K562 (cell line): ENCODE results near the gene PRAME. TPM values are rescaled to one million over a fixed set of nuclear protein-coding genes. Genes with fewer than 3 reads are reported as not detected.
A peak's percentile ranks its signal among the peaks of the same experiment; 100 is the strongest.

Experiments
- ATAC-seq: fragments of 200-7000 bp; cut with Tn5 transposase; 3 replicates; pipeline ENCODE4 v1.9.1; 2020; ENCODE audit warnings: moderate library complexity
- BruUV-seq: library from RNA; stranded (reverse); fragments of 400-500 nt; replicated peaks from 2 replicates; lab custom pipeline; 2021; lab: Mats Ljungman, UMichigan
- CTCF ChIA-PET: fragments of 300-600 bp; formaldehyde crosslinking; extraction: SDS; loops from one replicate; lab custom pipeline; 2021; ENCODE audit warnings: low intra/inter-chr PET ratio; lab: Yijun Ruan, JAX
- POLR2A ChIA-PET: fragments of 300-600, 350-650 bp; sonication (Branson Sonifier 250); formaldehyde crosslinking; extraction: SDS; loops from one replicate; lab custom pipeline; 2021; ENCODE audit warnings: antibody characterized with exemption, inconsistent platforms; lab: Yijun Ruan, JAX
- DNase-seq, 4 experiments: peaks; one replicate each; pipeline versions ENCODE4 v3.0.0 to v3.0.0-alpha.2; 2011 to 2018; ENCODE audit warnings: low spot score in 3 of 4, mixed read lengths in 3 of 4; ENCODE audit errors: extremely low read depth in 1 of 4
- FAIRE-seq: peaks from 2 replicates; lab custom pipeline; 2011; peaks lifted over from hg19 to GRCh38; lab: Jason Lieb, UNC
- H2AFZ ChIP-seq: 2 replicates; pipeline ENCODE4 v1.6.0; 2011; ENCODE audit warnings: low read depth, low read length, control low read depth, inconsistent platforms
- H3K27ac ChIP-seq: fragments of 200-600 bp; 3 replicates; pipeline ENCODE4 v1.8.0; 2011; ENCODE audit warnings: low read depth, mild to moderate bottlenecking, control low read depth, inconsistent platforms, low read length, moderate library complexity, mixed read lengths; ENCODE audit errors: extremely low read depth
- H3K27me3 ChIP-seq, 2 experiments: fragments of 300-600 bp in 1 of 2; 2 replicates in 1 of 2; 3 replicates in 1 of 2; pipeline versions ENCODE4 v1.6.0 to v1.8.0; 2011; ENCODE audit warnings: inconsistent platforms in 2 of 2, low read length in 2 of 2, mild to moderate bottlenecking in 1 of 2, mixed read lengths in 1 of 2, moderate library complexity in 1 of 2; ENCODE audit not compliant: control insufficient read depth in 2 of 2, insufficient read depth in 2 of 2
- H3K36me3 ChIP-seq: fragments of 300-600 bp; 3 replicates; pipeline ENCODE4 v1.8.0; 2011; ENCODE audit warnings: mild to moderate bottlenecking, low read length, inconsistent platforms; ENCODE audit not compliant: control insufficient read depth, insufficient read depth
- H3K4me1 ChIP-seq, 2 experiments: fragments of 200-600 bp in 1 of 2; replicated peaks in 1 of 2; 2 replicates in 1 of 2; 3 replicates in 1 of 2; pipeline versions ENCODE4 v1.5.1 to v1.8.0; 2011; ENCODE audit warnings: inconsistent platforms in 2 of 2, low read length in 2 of 2, mild to moderate bottlenecking in 1 of 2, mixed read lengths in 1 of 2, moderate library complexity in 1 of 2; ENCODE audit not compliant: control insufficient read depth in 2 of 2, insufficient read depth in 2 of 2
- H3K4me2 ChIP-seq: 2 replicates; pipeline ENCODE4 v1.6.1; 2011; ENCODE audit warnings: low read length, control low read depth, inconsistent platforms, mixed read lengths; ENCODE audit not compliant: insufficient read depth
- H3K4me3 ChIP-seq: fragments of 200-600 bp; sonication (generic), shearing (Covaris generic); 2 replicates; pipeline ENCODE4 v1.5.1; 2016; ENCODE audit warnings: control low read depth, inconsistent platforms
- H3K79me2 ChIP-seq: fragments of 200-600 bp; 3 replicates; pipeline ENCODE4 v1.8.0; 2011; ENCODE audit warnings: low read length, inconsistent platforms; ENCODE audit not compliant: control insufficient read depth, insufficient read depth
- H3K9ac ChIP-seq, 2 experiments: 2 replicates each; pipeline versions ENCODE4 v1.6.0 to v1.6.1; 2011; ENCODE audit warnings: low read depth in 2 of 2, low read length in 2 of 2, control low read depth in 1 of 2, inconsistent platforms in 1 of 2, mild to moderate bottlenecking in 1 of 2, mixed read lengths in 1 of 2; ENCODE audit not compliant: insufficient read depth in 1 of 2
- H3K9me1 ChIP-seq: one replicate; pipeline ENCODE4 v1.6.0; 2011; ENCODE audit warnings: inconsistent platforms, mild to moderate bottlenecking, low read length, moderate library complexity; ENCODE audit not compliant: control insufficient read depth, insufficient read depth
- H3K9me3 ChIP-seq: replicated peaks from 2 replicates; pipeline ENCODE4 v1.5.1; 2011; ENCODE audit warnings: low read depth, low read length, inconsistent platforms; ENCODE audit not compliant: control insufficient read depth, insufficient read depth
- H4K20me1 ChIP-seq: replicated peaks from 2 replicates; pipeline ENCODE4 v1.6.1; 2011; ENCODE audit warnings: low read length, inconsistent platforms, mixed read lengths; ENCODE audit not compliant: control insufficient read depth, insufficient read depth
- BRCA1 ChIP-seq, 2 experiments: fragments of 450-650 bp in 1 of 2; sonication (generic) in 1 of 2; formaldehyde crosslinking in 1 of 2; IDR thresholded peaks; 2 replicates each; pipeline versions ENCODE4 v1.5.0 to v1.6.1; 2017 to 2020; ENCODE audit warnings: mild to moderate bottlenecking in 1 of 2, missing genetic modification reagents in 1 of 2
- CEBPG ChIP-seq, 3 experiments: fragments of 200-800 bp in 1 of 3; sonication (Bioruptor generic) in 1 of 3; sonication (generic) in 1 of 3; formaldehyde crosslinking in 1 of 3; IDR thresholded peaks in 2 of 3; conservative IDR thresholded peaks in 1 of 3; 2 replicates each; pipeline versions ENCODE4 v1.6.1 to v1.8.0; 2016 to 2022; ENCODE audit warnings: missing compliant biosample characterization in 2 of 3, missing genetic modification characterization in 2 of 3, mild to moderate bottlenecking in 1 of 3, missing genetic modification reagents in 1 of 3
- DDX20 ChIP-seq: fragments of 450-650 bp; IDR thresholded peaks from 2 replicates; pipeline ENCODE4 v1.6.1; 2016; ENCODE audit warnings: missing genetic modification characterization, low read depth, mild to moderate bottlenecking, missing compliant biosample characterization, moderate library complexity
- HBP1 ChIP-seq: fragments of 450-650 bp; formaldehyde crosslinking; IDR thresholded peaks from 2 replicates; pipeline ENCODE4 v1.4.0; 2022; ENCODE audit warnings: missing genetic modification characterization
- MAFK ChIP-seq: IDR thresholded peaks from 2 replicates; pipeline ENCODE4 v1.6.1; 2011; ENCODE audit warnings: low read length, improper control_type of control experiment
- MXD1 ChIP-seq: fragments of 250-450 bp; sonication (Bioruptor Pico); IDR thresholded peaks from 2 replicates; pipeline ENCODE4 v1.8.0; 2021; ENCODE audit warnings: borderline replicate concordance, mild to moderate bottlenecking, moderate library complexity; ENCODE audit not compliant: poor library complexity, severe bottlenecking
- NFYB ChIP-seq: IDR thresholded peaks from 2 replicates; pipeline ENCODE4 v1.6.1; 2011; ENCODE audit warnings: mild to moderate bottlenecking, moderate library complexity; ENCODE audit not compliant: insufficient read length; ENCODE audit errors: extremely low read depth
- RFX5 ChIP-seq: IDR thresholded peaks from 2 replicates; pipeline ENCODE4 v1.6.1; 2011; ENCODE audit warnings: low read depth, mild to moderate bottlenecking, improper control_type of control experiment, low read length
- SUPT5H ChIP-seq: fragments of 450-650 bp; IDR thresholded peaks from 2 replicates; pipeline ENCODE4 v1.6.1; 2016
- ZNF140 ChIP-seq: fragments of 250-450 bp; sonication (Bioruptor Pico); IDR thresholded peaks from 2 replicates; pipeline ENCODE4 v1.8.0; 2021; ENCODE audit warnings: moderate library complexity, mild to moderate bottlenecking, inconsistent platforms
- ZNF146 ChIP-seq: IDR thresholded peaks from one replicate; pipeline ENCODE4 v1.6.1; 2018; ENCODE audit warnings: missing compliant biosample characterization; ENCODE audit not compliant: unreplicated experiment
- ZNF436 ChIP-seq: fragments of 250-450, 450-650 bp; sonication (Bioruptor Pico); formaldehyde crosslinking; IDR thresholded peaks from 2 replicates; pipeline ENCODE4 v1.7.0; 2020; ENCODE audit warnings: mild to moderate bottlenecking
- ZNF589 ChIP-seq: fragments of 200-800 bp; sonication (Bioruptor generic); IDR thresholded peaks from 2 replicates; pipeline ENCODE4 v1.6.1; 2016; ENCODE audit warnings: low read depth, missing genetic modification characterization, missing compliant biosample characterization
- ZNF699 ChIP-seq: fragments of 250-450 bp; sonication (Bioruptor Pico); IDR thresholded peaks from 2 replicates; pipeline ENCODE4 v1.8.0; 2021; ENCODE audit warnings: mild to moderate bottlenecking, moderate library complexity; ENCODE audit not compliant: insufficient replicate concordance
- ZNF717 ChIP-seq: fragments of 250-450 bp; sonication (Bioruptor Pico); IDR thresholded peaks from 2 replicates; pipeline ENCODE4 v1.5.0; 2021
- ZNF740 ChIP-seq, 3 experiments: fragments of 200-800 bp in 1 of 3; sonication (Bioruptor generic) in 1 of 3; sonication (generic) in 1 of 3; formaldehyde crosslinking in 1 of 3; IDR thresholded peaks; 2 replicates each; pipeline versions ENCODE4 v1.6.1 to v1.8.0; 2016 to 2022; ENCODE audit warnings: mild to moderate bottlenecking in 2 of 3, missing compliant biosample characterization in 2 of 3, missing genetic modification characterization in 2 of 3, missing genetic modification reagents in 1 of 3
- ZNF780A ChIP-seq: fragments of 250-450 bp; sonication (Bioruptor Pico); IDR thresholded peaks from 2 replicates; pipeline ENCODE4 v1.5.0; 2021; ENCODE audit warnings: mild to moderate bottlenecking
- WGBS: fragments of 100-300 bp; shearing (Covaris generic); methylation state at CpG from one replicate; pipeline ENCODE4 v1.1.6; 2016; ENCODE audit warnings: low coverage, mixed read lengths; ENCODE audit not compliant: insufficient coverage; ENCODE audit errors: missing lambda C conversion rate; 5-methylcytosine and 5-hydroxymethylcytosine counted together
- in situ Hi-C: fragments of 300-500 bp; cut with MboI; formaldehyde crosslinking; loops from 4 replicates; pipeline ENCODE4 v1.15.0; 2018; ENCODE audit warnings: inconsistent platforms, mixed read lengths
- intact Hi-C: fragments of 100-400 bp; cut with micrococcal nuclease; formaldehyde crosslinking; loops from 2 replicates; pipeline ENCODE4 v1.14.2; 2022
- polyA plus RNA-seq, 8 experiments: library from polyadenylated mRNA; depleted of rRNA in 4 of 8; stranded (reverse) in 5 of 8; unstranded in 3 of 8; fragments of >200 nt; fragmentation: Nextera tagmentation in 2 of 8; fragmentation: Illumina TruSeq in 1 of 8; extraction: Ambion mirVana in 2 of 8; extraction: Trizol in 1 of 8; gene quantifications; 2 replicates each; pipeline versions ENCODE4 v1.2.1 to v1.2.3, GENCODE V29; 2011 to 2014; ENCODE audit warnings: inconsistent platforms in 1 of 8, missing spikeins in 1 of 8
- total RNA-seq, 7 experiments: library from RNA; depleted of rRNA in 6 of 7; stranded (reverse); fragments of >200 nt in 6 of 7; fragmentation: Illumina TruSeq in 2 of 7; extraction: Trizol in 2 of 7; gene quantifications; 2 replicates each; pipeline versions ENCODE4 v1.2.1 to v1.2.3, GENCODE V29; 2011 to 2021; ENCODE audit warnings: low replicate concordance in 1 of 7

Gene PRAME
- total and polyA plus RNA-seq, 9 of the 15 experiments (the other 6 are each of a cell fraction or from before 2014, with no cell fraction given): 662 to 2,141 (median 1,142) TPM

GRCh38 chr22:22584722-22585121 lies 25.7 kb upstream of the PRAME start (continued):
- TF ChIP-seq HBP1: peak; percentile 97
- TF ChIP-seq ZNF717 (CRISPR knock-in tag): no peak
- peak; percentile 64 for TF ChIP-seq ZNF436 (CRISPR knock-in tag)
- TF ChIP-seq MAFK: 0 out of 2 replicates have a peak, but pooled peaks have one; percentile 13
- no peak for TF ChIP-seq SUPT5H
- no peak for TF ChIP-seq NFYB

- Histone ChIP-seq H3K36me3 (no peaks in the 10 kb centered on the region), H3K4me2 (no peak overlapping the region), H3K9ac (no peak overlapping the region), H2AFZ (no peak overlapping the region), H4K20me1 (peaks cover 3% of the 10 kb centered on the region), H3K27me3 (peaks cover 29 to 41% of the 10 kb centered on the region in 2 experiments), H3K27ac (no peak overlapping the region), H3K4me1 (peaks cover 0 to 10% of the 10 kb centered on the region in 2 experiments; a peak in 3 of 5 replicates), H3K9me1 (no peaks in the 10 kb centered on the region), H3K4me3 (no peak overlapping the region), H3K79me2 (no peaks in the 10 kb centered on the region), H3K9me3 (no peaks in the 10 kb centered on the region)
- DNase-seq (no peak), ATAC-seq (no peak), FAIRE-seq (no peak)
- 22% methylated on average over 1 of the region's 1 CpG for WGBS
- in situ Hi-C loops: no loop called here
- no TSS peak for BruUV-seq
- ChIA-PET CTCF (interaction anchor here (0.7 kb wide), 2 partner anchors 225 to 627 kb away, joined by 3 read pairs; no protein-coding TSS in a partner anchor), POLR2A (interaction anchor here (0.6 to 4.5 kb wide), 11 partner anchors 8 to 119 kb away, joined by 3 to 23 read pairs (median 4); partner anchors contain the start of gene PRAME)
- intact Hi-C loops: no loop called here
- TF ChIP-seq ZNF589 (CRISPR knock-in tag) (no peak), ZNF740 (CRISPR knock-in tag; IDR thresholded peaks at IDR 0.05) (no peak), ZNF740 (tag; IDR thresholded peaks at IDR 0.05) (0 out of 4 replicates have a peak, but pooled peaks of 1 of the 2 experiments have one; percentile 20), ZNF717 (CRISPR knock-in tag) (0 out of 2 replicates have a peak, but pooled peaks have one; percentile 51), ZNF140 (CRISPR knock-in tag) (0 out of 2 replicates have a peak, but pooled peaks have one; percentile 14), DDX20 (no peak), MXD1 (CRISPR knock-in tag) (no peak), BRCA1 (IDR thresholded peaks at IDR 0.05) (no peak), BRCA1 (CRISPR knock-in tag; IDR thresholded peaks at IDR 0.05) (no peak), ZNF699 (CRISPR knock-in tag) (peak; percentile 59), ZNF780A (CRISPR knock-in tag) (no peak), RFX5 (0 out of 2 replicates have a peak, but pooled peaks have one; percentile 62), ZNF146 (CRISPR knock-in tag) (no peak), CEBPG (CRISPR knock-in tag; IDR thresholded peaks at IDR 0.05) (no peak), CEBPG (tag; conservative IDR thresholded peaks at IDR 0.05 in 1 of 2, IDR thresholded peaks at IDR 0.05 in 1 of 2) (0 out of 4 replicates have a peak, but pooled peaks of 1 of the 2 experiments have one; percentile 25)
Observed at GRCh38 chr22:22583030-22583429, 24.0 kb upstream of the PRAME start.
